ENCODE results near the gene WRAP73.
"Not testable (repeated sequence)": the region's sequence is repeated elsewhere in the genome, so short reads cannot be mapped to it uniquely, and the experiment has no call there.

The WRAP73 gene

GRCh38 chr1:3584915-3585314, 65.0 kb downstream of the WRAP73 start:
- no peaks in the 10 kb centered on the region for H3K79me2 ChIP-seq (ENCODE audit: insufficient read depth, low read length)
- TF ChIP-seq CTCF (IDR thresholded peaks at IDR 0.05; ENCODE audit: insufficient read depth, low read length, poor library complexity, severe bottlenecking) (no peak), EZH2phosphoT487 (conservative IDR thresholded peaks at IDR 0.05; ENCODE audit: low read length) (no peak)
- H3K36me3 ChIP-seq (ENCODE audit: low read length): no peaks in the 10 kb centered on the region
- no peaks in the 10 kb centered on the region for H3K27me3 ChIP-seq (ENCODE audit: low read length)
- no peak overlapping the region for H3K27ac ChIP-seq (ENCODE audit: low read depth, low read length)
- no peaks in the 10 kb centered on the region for H3K9me3 ChIP-seq (ENCODE audit: insufficient read depth, low read length)
- H3K4me3 ChIP-seq (ENCODE audit: insufficient read depth, low read length, poor library complexity, severe bottlenecking): no peak overlapping the region
- H2AFZ ChIP-seq (ENCODE audit: low read depth, low read length, severe bottlenecking): no peak overlapping the region
- no peak overlapping the region for H3K4me2 ChIP-seq (ENCODE audit: low read depth, low read length, poor library complexity, severe bottlenecking)
- H3K9ac ChIP-seq (ENCODE audit: low read length): no peak overlapping the region
- no peaks in the 10 kb centered on the region for H3F3A ChIP-seq (ENCODE audit: insufficient read depth)
- H4K20me1 ChIP-seq (ENCODE audit: low read depth, low read length): no peaks in the 10 kb centered on the region
- H3K9me2 ChIP-seq (replicated peaks; ENCODE audit: insufficient read depth, low read length): no peaks in the 10 kb centered on the region

- not testable (repeated sequence) for H3F3A ChIP-seq (ENCODE audit: insufficient read depth); H3K27ac ChIP-seq (ENCODE audit: low read depth, low read length); H2AFZ ChIP-seq (ENCODE audit: low read depth, low read length, severe bottlenecking); H3K79me2 ChIP-seq (ENCODE audit: insufficient read depth, low read length); H4K20me1 ChIP-seq (ENCODE audit: low read depth, low read length); H3K4me3 ChIP-seq (ENCODE audit: insufficient read depth, low read length, poor library complexity, severe bottlenecking); H3K36me3 ChIP-seq (ENCODE audit: low read length); H3K27me3 ChIP-seq (ENCODE audit: low read length); H3K9me2 ChIP-seq (replicated peaks; ENCODE audit: insufficient read depth, low read length); H3K4me2 ChIP-seq (ENCODE audit: low read depth, low read length, poor library complexity, severe bottlenecking); H3K9ac ChIP-seq (ENCODE audit: low read length); H3K9me3 ChIP-seq (ENCODE audit: insufficient read depth, low read length)
Measured at GRCh38 chr1:3583751-3584150, 66.2 kb downstream of the WRAP73 start.

- no peaks in the 10 kb centered on the region for H3K79me2 ChIP-seq (ENCODE audit: insufficient read depth, low read length)
- no peaks in the 10 kb centered on the region for H4K20me1 ChIP-seq (ENCODE audit: low read depth, low read length)
- H3K27ac ChIP-seq (ENCODE audit: low read depth, low read length): no peak overlapping the region
- H3K27me3 ChIP-seq (ENCODE audit: low read length): no peaks in the 10 kb centered on the region
- H3K4me3 ChIP-seq (ENCODE audit: insufficient read depth, low read length, poor library complexity, severe bottlenecking): no peak overlapping the region
- H3K9ac ChIP-seq (ENCODE audit: low read length): no peak overlapping the region
- no peaks in the 10 kb centered on the region for H3K36me3 ChIP-seq (ENCODE audit: low read length)
- H3K4me2 ChIP-seq (ENCODE audit: low read depth, low read length, poor library complexity, severe bottlenecking): no peak overlapping the region
- TF ChIP-seq CTCF (IDR thresholded peaks at IDR 0.05; ENCODE audit: insufficient read depth, low read length, poor library complexity, severe bottlenecking) (no peak), EZH2phosphoT487 (conservative IDR thresholded peaks at IDR 0.05; ENCODE audit: low read length) (no peak)
- no peaks in the 10 kb centered on the region for H3K9me2 ChIP-seq (replicated peaks; ENCODE audit: insufficient read depth, low read length)
- H3K9me3 ChIP-seq (ENCODE audit: insufficient read depth, low read length): no peaks in the 10 kb centered on the region
- H3F3A ChIP-seq (ENCODE audit: insufficient read depth): no peaks in the 10 kb centered on the region
- no peak overlapping the region for H2AFZ ChIP-seq (ENCODE audit: low read depth, low read length, severe bottlenecking)
Measured at GRCh38 chr1:3581296-3582036, 68.4 kb downstream of the WRAP73 start.
